HepG2 (cell line): ENCODE measurements around the gene DSTN. TPM values are rescaled to one million over a fixed set of nuclear protein-coding genes. Genes with fewer than 3 reads are reported as not detected.

Experiments used
- ATAC-seq: fragments of 200-7000 bp; cut with Tn5 transposase; 3 replicates; pipeline ENCODE4 v1.9.1; 2020; ENCODE audit warnings: mild to moderate bottlenecking, moderate library complexity
- BruUV-seq: library from RNA; stranded (reverse); fragments of 400-500 nt; replicated peaks from 2 replicates; lab custom pipeline; 2021; lab: Mats Ljungman, UMichigan
- CTCF ChIA-PET: fragments of 300-600 bp; formaldehyde crosslinking; extraction: SDS; loops from one replicate; lab custom pipeline; 2021; ENCODE audit warnings: low total read pairs, inconsistent platforms, low intra/inter-chr PET ratio; lab: Yijun Ruan, JAX
- POLR2A ChIA-PET: fragments of 350-600 bp; sonication (Branson Sonifier 250); formaldehyde crosslinking; loops from one replicate; lab custom pipeline; 2020; ENCODE audit warnings: antibody characterized with exemption, inconsistent platforms; lab: Yijun Ruan, JAX
- DNase-seq: peaks from one replicate; pipeline ENCODE4 v3.0.0-alpha.2; 2015; ENCODE audit warnings: low spot score
- FAIRE-seq: peaks from 3 replicates; lab custom pipeline; 2011; peaks lifted over from hg19 to GRCh38; lab: Jason Lieb, UNC
- H2AFZ ChIP-seq: one replicate; pipeline ENCODE4 v1.6.1; 2011; ENCODE audit warnings: low read length, inconsistent platforms
- H3K27ac ChIP-seq: fragments of 300-600 bp; 3 replicates; pipeline ENCODE4 v1.8.0; 2011; ENCODE audit warnings: mixed run types, mild to moderate bottlenecking, mixed read lengths, low read length, inconsistent platforms; ENCODE audit not compliant: insufficient read depth; ENCODE audit errors: extremely low read length
- H3K27me3 ChIP-seq, 2 experiments: fragments of 200-600 bp in 1 of 2; 2 replicates in 1 of 2; 3 replicates in 1 of 2; pipeline versions ENCODE4 v1.6.0 to v1.8.0; 2011; ENCODE audit warnings: low read length in 2 of 2, mild to moderate bottlenecking in 2 of 2, moderate library complexity in 2 of 2, inconsistent platforms in 1 of 2; ENCODE audit not compliant: insufficient read depth in 2 of 2, control insufficient read depth in 1 of 2
- H3K36me3 ChIP-seq, 2 experiments: fragments of 200-600 bp in 1 of 2; replicated peaks in 1 of 2; 2 replicates in 1 of 2; 3 replicates in 1 of 2; pipeline versions ENCODE4 v1.5.1 to v1.8.0; 2011; ENCODE audit warnings: low read length in 2 of 2, inconsistent platforms in 1 of 2; ENCODE audit not compliant: insufficient read depth in 2 of 2, control insufficient read depth in 1 of 2
- H3K4me1 ChIP-seq: 2 replicates; pipeline ENCODE4 v1.5.1; 2012; ENCODE audit warnings: low read length, inconsistent platforms; ENCODE audit not compliant: insufficient read depth
- H3K4me2 ChIP-seq: 2 replicates; pipeline ENCODE4 v1.6.0; 2011; ENCODE audit warnings: low read depth, low read length, inconsistent platforms
- H3K4me3 ChIP-seq, 3 experiments: fragments of 200-600 bp in 1 of 3; sonication (generic), shearing (Covaris generic) in 1 of 3; replicated peaks in 1 of 3; 2 replicates each; pipeline ENCODE4 v1.5.1; 2011 to 2016; ENCODE audit warnings: low read length in 3 of 3, inconsistent platforms in 2 of 3, low read depth in 2 of 3, mild to moderate bottlenecking in 2 of 3, control low read depth in 1 of 3, mixed read lengths in 1 of 3; ENCODE audit not compliant: insufficient read depth in 1 of 3
- H3K79me2 ChIP-seq: one replicate; pipeline ENCODE4 v1.6.1; 2011; ENCODE audit warnings: low read length, inconsistent platforms; ENCODE audit not compliant: insufficient read depth
- H3K9ac ChIP-seq: 2 replicates; pipeline ENCODE4 v1.6.0; 2011; ENCODE audit warnings: mild to moderate bottlenecking, low read depth, low read length, inconsistent platforms; ENCODE audit not compliant: insufficient read depth
- H3K9me3 ChIP-seq: 2 replicates; pipeline ENCODE4 v1.5.1; 2012; ENCODE audit warnings: mild to moderate bottlenecking, low read length
- H4K20me1 ChIP-seq: 2 replicates; pipeline ENCODE4 v1.6.0; 2011; ENCODE audit warnings: inconsistent platforms, mild to moderate bottlenecking, low read length, moderate library complexity; ENCODE audit not compliant: insufficient read depth
- ARNT2 ChIP-seq: sonication (generic); formaldehyde crosslinking; IDR thresholded peaks from 2 replicates; pipeline ENCODE4 v1.8.0; 2022; ENCODE audit warnings: mild to moderate bottlenecking, low read depth, missing genetic modification reagents, moderate library complexity
- FOXP1 ChIP-seq, 2 experiments: fragments of 450-650 bp in 1 of 2; IDR thresholded peaks; 2 replicates each; pipeline ENCODE4 v1.6.1; 2017 to 2018; ENCODE audit warnings: antibody characterized with exemption in 1 of 2
- HES4 ChIP-seq: sonication (generic); formaldehyde crosslinking; IDR thresholded peaks from 2 replicates; pipeline ENCODE4 v1.9.0; 2021; ENCODE audit warnings: mild to moderate bottlenecking, missing genetic modification reagents, borderline replicate concordance
- NRL ChIP-seq: sonication (generic); formaldehyde crosslinking; IDR thresholded peaks from 2 replicates; pipeline ENCODE4 v1.5.0; 2020; ENCODE audit warnings: missing genetic modification reagents, mild to moderate bottlenecking, moderate library complexity, borderline replicate concordance
- PAF1 ChIP-seq: IDR thresholded peaks from 2 replicates; pipeline ENCODE4 v1.6.1; 2016; ENCODE audit warnings: missing genetic modification reagents, missing compliant biosample characterization
- ZBTB42 ChIP-seq: sonication (generic); formaldehyde crosslinking; IDR thresholded peaks from 2 replicates; pipeline ENCODE4 v1.5.0; 2020; ENCODE audit warnings: mild to moderate bottlenecking, missing genetic modification reagents
- ZNF235 ChIP-seq: sonication (generic); formaldehyde crosslinking; IDR thresholded peaks from 2 replicates; pipeline ENCODE4 v1.8.1; 2023; ENCODE audit warnings: mild to moderate bottlenecking, missing genetic modification reagents, borderline replicate concordance
- ZNF567 ChIP-seq: sonication (generic); formaldehyde crosslinking; IDR thresholded peaks from 2 replicates; pipeline ENCODE4 v1.8.1; 2023; ENCODE audit warnings: mild to moderate bottlenecking, missing genetic modification reagents, borderline replicate concordance
- WGBS: methylation state at CpG from one replicate; pipeline ENCODE4 v1.1.6; 2017; ENCODE audit warnings: low lambda C conversion rate; 5-methylcytosine and 5-hydroxymethylcytosine counted together
- in situ Hi-C: cut with HindIII; loops from 2 replicates; pipeline ENCODE4 v1.10.0; 2017; ENCODE audit warnings: low pct_unique_long_range_greater_than_20kb; ENCODE audit not compliant: extremely low pct_ligation_motif_present
- intact Hi-C: fragments of 100-400 bp; cut with micrococcal nuclease; formaldehyde crosslinking; loops from one replicate; pipeline ENCODE4 v1.10.0; 2022; ENCODE audit not compliant: unreplicated experiment
- polyA plus RNA-seq, 8 experiments: library from polyadenylated mRNA; depleted of rRNA in 3 of 8; stranded (reverse) in 7 of 8; unstranded in 1 of 8; fragments of >200 nt; fragmentation: Illumina TruSeq in 4 of 8; extraction: Trizol in 4 of 8; gene quantifications; 2 replicates each; pipeline versions ENCODE4 v1.2.1 to v1.2.3, GENCODE V29; 2011 to 2016; ENCODE audit warnings: low read depth in 4 of 8, missing spikeins in 1 of 8, mixed read lengths in 1 of 8; ENCODE audit not compliant: insufficient read depth in 1 of 8
- total RNA-seq, 5 experiments: library from RNA; depleted of rRNA; stranded (reverse); fragments of >200 nt; fragmentation: Illumina TruSeq; extraction: Trizol; gene quantifications; 2 replicates each; pipeline ENCODE4 v1.2.3, GENCODE V29; 2016; ENCODE audit warnings: low read depth in 1 of 5
- TF ChIP-seq, protein P1 (sequence below): sonication (generic); formaldehyde crosslinking; IDR thresholded peaks from 2 replicates; pipeline ENCODE4 v1.4.0; 2020; ENCODE audit warnings: mild to moderate bottlenecking, low read depth, missing genetic modification reagents
- TF ChIP-seq, protein P2 (sequence below): sonication (generic); formaldehyde crosslinking; IDR thresholded peaks from 2 replicates; pipeline ENCODE4 v1.5.0; 2020; ENCODE audit warnings: missing genetic modification reagents

DSTN gene
- total and polyA plus RNA-seq, 2 of the 13 experiments (the other 11 are each of a cell fraction or from before 2014, with no cell fraction given): 27.6 to 106 TPM

DNA sequence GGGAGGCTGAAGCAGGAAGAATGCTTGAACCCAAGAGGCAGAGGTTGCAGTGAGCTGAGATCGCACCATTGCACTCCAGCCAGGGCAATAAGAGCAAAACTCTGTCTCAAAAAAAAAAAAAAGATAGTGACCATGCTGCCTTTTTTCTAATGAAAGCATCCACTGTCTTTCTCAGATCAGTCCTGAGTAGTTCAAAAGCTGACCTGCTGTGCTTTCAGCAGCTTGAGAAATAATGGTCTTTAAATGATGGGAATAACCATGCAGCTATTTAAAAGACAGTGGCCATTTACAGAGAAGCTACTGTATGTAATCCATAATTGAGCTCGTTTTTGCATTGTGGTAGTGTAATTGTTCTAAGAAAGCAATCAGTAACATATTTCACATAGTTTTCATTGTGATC is 36.1 kb downstream of the DSTN start:
- WGBS: 83% methylated on average over 2 of the region's 2 CpGs

More for the DNA sequence above, 36.1 kb downstream of the DSTN start:
- in situ Hi-C loops (no loop called here), intact Hi-C loops (no loop called here)
- Histone ChIP-seq H4K20me1 (peaks cover 4% of the 10 kb centered on the region; the same call in 1 of the 2 replicates), H3K9ac (no peak overlapping the region), H3K36me3 (peaks cover 4 to 14% of the 10 kb centered on the region in 2 experiments; a peak in 4 of 5 replicates), H3K4me2 (no peak overlapping the region), H3K4me1 (peaks cover 35% of the 10 kb centered on the region), H3K4me3 (no peak overlapping the region), H2AFZ (no peak overlapping the region), H3K9me3 (no peaks in the 10 kb centered on the region), H3K79me2 (no peaks in the 10 kb centered on the region), H3K27ac (no peak overlapping the region), H3K27me3 (no peaks in the 10 kb centered on the region)
- ChIA-PET POLR2A (interaction anchor here (1.3 to 2.5 kb wide), 2 partner anchors 35 to 69 kb away, joined by 4 to 19 read pairs; partner anchors contain the start of gene DSTN), CTCF (interaction anchor here (3.8 kb wide), 1 partner anchor 69 kb away, joined by 14 read pairs; no protein-coding TSS in a partner anchor)
- ATAC-seq (no peak), DNase-seq (no peak), FAIRE-seq (no peak)
- no peak for TF ChIP-seq FOXP1 (IDR thresholded peaks at IDR 0.05)
- TF ChIP-seq FOXP1 (CRISPR knock-in tag; IDR thresholded peaks at IDR 0.05): no peak
- TF ChIP-seq, protein P1, sequence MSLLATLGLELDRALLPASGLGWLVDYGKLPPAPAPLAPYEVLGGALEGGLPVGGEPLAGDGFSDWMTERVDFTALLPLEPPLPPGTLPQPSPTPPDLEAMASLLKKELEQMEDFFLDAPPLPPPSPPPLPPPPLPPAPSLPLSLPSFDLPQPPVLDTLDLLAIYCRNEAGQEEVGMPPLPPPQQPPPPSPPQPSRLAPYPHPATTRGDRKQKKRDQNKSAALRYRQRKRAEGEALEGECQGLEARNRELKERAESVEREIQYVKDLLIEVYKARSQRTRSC (CRISPR knock-in tag): no peak
- no peak for TF ChIP-seq NRL (CRISPR knock-in tag)
- no peak for TF ChIP-seq ZNF567 (CRISPR knock-in tag)
- TF ChIP-seq PAF1: no peak
- no peak for TF ChIP-seq HES4
- no peak for TF ChIP-seq ARNT2 (CRISPR knock-in tag)
- TF ChIP-seq, protein P2, sequence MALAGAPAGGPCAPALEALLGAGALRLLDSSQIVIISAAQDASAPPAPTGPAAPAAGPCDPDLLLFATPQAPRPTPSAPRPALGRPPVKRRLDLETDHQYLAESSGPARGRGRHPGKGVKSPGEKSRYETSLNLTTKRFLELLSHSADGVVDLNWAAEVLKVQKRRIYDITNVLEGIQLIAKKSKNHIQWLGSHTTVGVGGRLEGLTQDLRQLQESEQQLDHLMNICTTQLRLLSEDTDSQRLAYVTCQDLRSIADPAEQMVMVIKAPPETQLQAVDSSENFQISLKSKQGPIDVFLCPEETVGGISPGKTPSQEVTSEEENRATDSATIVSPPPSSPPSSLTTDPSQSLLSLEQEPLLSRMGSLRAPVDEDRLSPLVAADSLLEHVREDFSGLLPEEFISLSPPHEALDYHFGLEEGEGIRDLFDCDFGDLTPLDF (CRISPR knock-in tag): no peak
- TF ChIP-seq ZBTB42 (CRISPR knock-in tag): no peak
- TF ChIP-seq ZNF235 (CRISPR knock-in tag): no peak
- no TSS peak for BruUV-seq
